Upper lobe of right lung (tissue), 1 donor: ENCODE data around the gene TMEM207. TPM values are rescaled to one million over a fixed set of nuclear protein-coding genes. Genes with fewer than 3 reads are reported as not detected.

Experiments used
- ATAC-seq: fragments of 200-7000 bp; cut with Tn5 transposase; one replicate; pipeline ENCODE4 v1.9.1; 2020; ENCODE audit warnings: mild to moderate bottlenecking, moderate library complexity
- DNase-seq: peaks from one replicate; pipeline ENCODE4 v3.0.0-alpha.2; 2020
- H3K27ac ChIP-seq: fragments of 200-600 bp; one replicate; pipeline ENCODE4 v1.8.0; 2022
- H3K27me3 ChIP-seq: fragments of 200-600 bp; one replicate; pipeline ENCODE4 v1.8.0; 2022; ENCODE audit warnings: mild to moderate bottlenecking
- H3K36me3 ChIP-seq: fragments of 200-600 bp; one replicate; pipeline ENCODE4 v1.8.0; 2022
- H3K4me1 ChIP-seq: fragments of 200-600 bp; one replicate; pipeline ENCODE4 v1.8.0; 2022
- H3K4me3 ChIP-seq: fragments of 200-600 bp; one replicate; pipeline ENCODE4 v1.8.0; 2022; ENCODE audit warnings: mild to moderate bottlenecking
- H3K9me3 ChIP-seq: fragments of 200-600 bp; one replicate; pipeline ENCODE4 v1.8.0; 2022
- CTCF ChIP-seq: fragments of 200-600 bp; IDR thresholded peaks from one replicate; pipeline ENCODE4 v1.8.0; 2022; ENCODE audit warnings: antibody characterized with exemption
- intact Hi-C: fragments of 100-400 bp; cut with DNase I; formaldehyde crosslinking; loops from one replicate; pipeline ENCODE4 v1.11.0; 2022
- total RNA-seq: library from RNA; stranded (reverse); fragmentation: NEBNext Ultra II Directional; extraction: Animal tissue kit (Norgen Biotek cat#: 25700); gene quantifications from one replicate; pipeline ENCODE4 v1.2.1, GENCODE V29; 2021
- donor health status: DM: no; HTN: yes; CAD: no; lungs with severe emphysema.

Gene TMEM207
- total RNA-seq, 1 donor from 2014 or later = not detected

GRCh38 chr3:190444576-190445145, 5.0 kb downstream of the TMEM207 start:
- no peak for DNase-seq
- Histone ChIP-seq H3K9me3 (no peaks in the 10 kb centered on the region), H3K27ac (no peak overlapping the region), H3K4me1 (no peaks in the 10 kb centered on the region), H3K36me3 (no peaks in the 10 kb centered on the region), H3K27me3 (no peaks in the 10 kb centered on the region), H3K4me3 (no peak overlapping the region)
- intact Hi-C loops = no loop called here
- no peak for ATAC-seq
- no peak for TF ChIP-seq CTCF

GRCh38 chr3:190444006-190444405, 5.7 kb downstream of the TMEM207 start:
- ATAC-seq = no peak
- Histone ChIP-seq H3K27ac (no peak overlapping the region), H3K9me3 (no peaks in the 10 kb centered on the region), H3K4me1 (no peaks in the 10 kb centered on the region), H3K36me3 (no peaks in the 10 kb centered on the region), H3K27me3 (no peaks in the 10 kb centered on the region), H3K4me3 (no peak overlapping the region)
- TF ChIP-seq CTCF = no peak
- no peak for DNase-seq
- intact Hi-C loops = no loop called here

GRCh38 chr3:190443257-190443656, 6.4 kb downstream of the TMEM207 start:
- H3K36me3 ChIP-seq = no peaks in the 10 kb centered on the region
- no peaks in the 10 kb centered on the region for H3K9me3 ChIP-seq
- DNase-seq (no peak), ATAC-seq (no peak)
- no peaks in the 10 kb centered on the region for H3K27me3 ChIP-seq
- H3K27ac ChIP-seq = no peak overlapping the region
- peak; percentile 7 for TF ChIP-seq CTCF
- no peaks in the 10 kb centered on the region for H3K4me1 ChIP-seq
- H3K4me3 ChIP-seq = no peak overlapping the region
- intact Hi-C loops = no loop called here

GRCh38 chr3:190442240-190442639, 7.5 kb downstream of the TMEM207 start:
- Histone ChIP-seq H3K9me3 (no peaks in the 10 kb centered on the region), H3K27ac (no peak overlapping the region), H3K4me3 (no peak overlapping the region), H3K4me1 (no peaks in the 10 kb centered on the region), H3K36me3 (no peaks in the 10 kb centered on the region), H3K27me3 (no peaks in the 10 kb centered on the region)
- DNase-seq = no peak
- intact Hi-C loops = no loop called here
- no peak for TF ChIP-seq CTCF
- no peak for ATAC-seq

- H3K36me3 ChIP-seq = no peaks in the 10 kb centered on the region
- intact Hi-C loops = no loop called here
Observed at GRCh38 chr3:190436331-190436730, 13.4 kb downstream of the TMEM207 start.

More at GRCh38 chr3:190436331-190436730, 13.4 kb downstream of the TMEM207 start:
- Histone ChIP-seq H3K27ac (no peak overlapping the region), H3K4me3 (no peak overlapping the region), H3K27me3 (no peaks in the 10 kb centered on the region), H3K4me1 (no peaks in the 10 kb centered on the region), H3K9me3 (no peaks in the 10 kb centered on the region)
- ATAC-seq = no peak
- DNase-seq = no peak
- TF ChIP-seq CTCF = no peak
